ENCODE measurements around the gene SLC18A3. TPM values are rescaled to one million over a fixed set of nuclear protein-coding genes. Genes with fewer than 3 reads are reported as not detected.

The SLC18A3 gene
- polyA plus RNA-seq, 1 of the 3 experiments (the other 2 are of a cell fraction) = 1.7 TPM

DNA sequence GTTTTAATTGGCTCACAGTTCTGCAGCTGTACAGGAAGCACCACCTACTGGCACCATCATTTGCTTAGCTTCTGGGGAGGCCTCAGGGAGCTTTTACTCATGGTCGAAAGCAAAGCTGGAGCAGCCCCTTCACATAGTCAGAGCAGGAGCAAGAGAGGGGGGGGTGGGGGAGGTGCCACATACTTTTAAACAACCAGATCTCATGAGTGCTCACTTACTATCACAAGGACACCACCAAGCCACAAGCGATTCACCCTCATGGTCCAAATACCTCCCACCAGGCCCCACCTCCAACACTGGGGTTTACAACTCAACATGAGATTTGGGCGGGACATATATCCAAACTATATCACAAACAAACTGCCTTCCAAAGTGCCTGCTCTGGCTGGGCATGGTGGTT lies 31.7 kb upstream of the SLC18A3 start:
- H3K4me2 ChIP-seq = no peak overlapping the region
- no peaks in the 10 kb centered on the region for H3K36me3 ChIP-seq (replicated peaks in 1 of 2; ENCODE audit: control insufficient read depth in 1 of 2, insufficient read depth in 2 of 2, low read length in 1 of 2)
- no peaks in the 10 kb centered on the region for H3K79me2 ChIP-seq (ENCODE audit: insufficient read depth)
- no peak for DNase-seq
- no peaks in the 10 kb centered on the region for H3K9me3 ChIP-seq
- TF ChIP-seq, protein P1, sequence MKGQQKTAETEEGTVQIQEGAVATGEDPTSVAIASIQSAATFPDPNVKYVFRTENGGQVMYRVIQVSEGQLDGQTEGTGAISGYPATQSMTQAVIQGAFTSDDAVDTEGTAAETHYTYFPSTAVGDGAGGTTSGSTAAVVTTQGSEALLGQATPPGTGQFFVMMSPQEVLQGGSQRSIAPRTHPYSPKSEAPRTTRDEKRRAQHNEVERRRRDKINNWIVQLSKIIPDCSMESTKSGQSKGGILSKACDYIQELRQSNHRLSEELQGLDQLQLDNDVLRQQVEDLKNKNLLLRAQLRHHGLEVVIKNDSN (IDR thresholded peaks at IDR 0.05; ENCODE audit: borderline replicate concordance, low read depth) = no peak
- TF ChIP-seq TEAD4 (IDR thresholded peaks at IDR 0.05; ENCODE audit: borderline replicate concordance, insufficient read depth) = no peak
- TF ChIP-seq, protein P2, sequence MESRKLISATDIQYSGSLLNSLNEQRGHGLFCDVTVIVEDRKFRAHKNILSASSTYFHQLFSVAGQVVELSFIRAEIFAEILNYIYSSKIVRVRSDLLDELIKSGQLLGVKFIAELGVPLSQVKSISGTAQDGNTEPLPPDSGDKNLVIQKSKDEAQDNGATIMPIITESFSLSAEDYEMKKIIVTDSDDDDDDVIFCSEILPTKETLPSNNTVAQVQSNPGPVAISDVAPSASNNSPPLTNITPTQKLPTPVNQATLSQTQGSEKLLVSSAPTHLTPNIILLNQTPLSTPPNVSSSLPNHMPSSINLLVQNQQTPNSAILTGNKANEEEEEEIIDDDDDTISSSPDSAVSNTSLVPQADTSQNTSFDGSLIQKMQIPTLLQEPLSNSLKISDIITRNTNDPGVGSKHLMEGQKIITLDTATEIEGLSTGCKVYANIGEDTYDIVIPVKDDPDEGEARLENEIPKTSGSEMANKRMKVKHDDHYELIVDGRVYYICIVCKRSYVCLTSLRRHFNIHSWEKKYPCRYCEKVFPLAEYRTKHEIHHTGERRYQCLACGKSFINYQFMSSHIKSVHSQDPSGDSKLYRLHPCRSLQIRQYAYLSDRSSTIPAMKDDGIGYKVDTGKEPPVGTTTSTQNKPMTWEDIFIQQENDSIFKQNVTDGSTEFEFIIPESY (IDR thresholded peaks at IDR 0.05; ENCODE audit: borderline replicate concordance, low read depth) = no peak
- TF ChIP-seq, protein P3, sequence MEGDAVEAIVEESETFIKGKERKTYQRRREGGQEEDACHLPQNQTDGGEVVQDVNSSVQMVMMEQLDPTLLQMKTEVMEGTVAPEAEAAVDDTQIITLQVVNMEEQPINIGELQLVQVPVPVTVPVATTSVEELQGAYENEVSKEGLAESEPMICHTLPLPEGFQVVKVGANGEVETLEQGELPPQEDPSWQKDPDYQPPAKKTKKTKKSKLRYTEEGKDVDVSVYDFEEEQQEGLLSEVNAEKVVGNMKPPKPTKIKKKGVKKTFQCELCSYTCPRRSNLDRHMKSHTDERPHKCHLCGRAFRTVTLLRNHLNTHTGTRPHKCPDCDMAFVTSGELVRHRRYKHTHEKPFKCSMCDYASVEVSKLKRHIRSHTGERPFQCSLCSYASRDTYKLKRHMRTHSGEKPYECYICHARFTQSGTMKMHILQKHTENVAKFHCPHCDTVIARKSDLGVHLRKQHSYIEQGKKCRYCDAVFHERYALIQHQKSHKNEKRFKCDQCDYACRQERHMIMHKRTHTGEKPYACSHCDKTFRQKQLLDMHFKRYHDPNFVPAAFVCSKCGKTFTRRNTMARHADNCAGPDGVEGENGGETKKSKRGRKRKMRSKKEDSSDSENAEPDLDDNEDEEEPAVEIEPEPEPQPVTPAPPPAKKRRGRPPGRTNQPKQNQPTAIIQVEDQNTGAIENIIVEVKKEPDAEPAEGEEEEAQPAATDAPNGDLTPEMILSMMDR (IDR thresholded peaks at IDR 0.05) = no peak
- TF ChIP-seq GATA2 (CRISPR knock-in tag; IDR thresholded peaks at IDR 0.05) = no peak
- no peak for TF ChIP-seq EZH2phosphoT487 (IDR thresholded peaks at IDR 0.05; ENCODE audit: borderline replicate concordance, low read depth)
- TF ChIP-seq EP300 (IDR thresholded peaks at IDR 0.05; ENCODE audit: borderline replicate concordance in 1 of 2, low read depth in 1 of 2, low read length in 1 of 2) = no peak
- no peak for TF ChIP-seq RFX5 (IDR thresholded peaks at IDR 0.05; ENCODE audit: low read length)
- TF ChIP-seq NRF1 (IDR thresholded peaks at IDR 0.05; ENCODE audit: low read depth, low read length) = no peak
- TF ChIP-seq RXRA (IDR thresholded peaks at IDR 0.05; ENCODE audit: borderline replicate concordance, low read depth) = no peak
- no peak for TF ChIP-seq NFIC (IDR thresholded peaks at IDR 0.05; ENCODE audit: borderline replicate concordance)
- TF ChIP-seq RCOR1 (IDR thresholded peaks at IDR 0.05; ENCODE audit: low read length) = no peak
- no peak for TF ChIP-seq SIN3A (IDR thresholded peaks at IDR 0.05; ENCODE audit: borderline replicate concordance, low read depth, low read length)
- TF ChIP-seq FOSL2 (IDR thresholded peaks at IDR 0.05; ENCODE audit: borderline replicate concordance, low read depth) = no peak
- H3K9ac ChIP-seq = no peak overlapping the region
- no peaks in the 10 kb centered on the region for H3F3A ChIP-seq (replicated peaks; ENCODE audit: insufficient read depth)
- H3K27me3 ChIP-seq (ENCODE audit: insufficient read depth) = no peaks in the 10 kb centered on the region
- ChIA-PET CTCF (interaction anchor here (1.8 kb wide), 1 partner anchor 16 kb away, joined by 8 read pairs; no protein-coding TSS in a partner anchor), POLR2A (no interaction called here)
- no peaks in the 10 kb centered on the region for H4K20me1 ChIP-seq (ENCODE audit: insufficient read depth)
- H3K4me1 ChIP-seq (ENCODE audit: control insufficient read depth in 1 of 2, insufficient read depth in 2 of 2, low read depth in 1 of 2, low read length in 1 of 2) = no peaks in the 10 kb centered on the region; a peak in 1 of 4 replicates
- no peak overlapping the region for H3K27ac ChIP-seq (ENCODE audit: low read depth in 2 of 2, low read length in 1 of 2)
- 78% methylated on average over 3 of the region's 3 CpGs for WGBS (ENCODE audit: low lambda C conversion rate)
- no peaks in the 10 kb centered on the region for H3K9me2 ChIP-seq
- H2AFZ ChIP-seq (ENCODE audit: low read depth) = no peak overlapping the region
- H3K4me3 ChIP-seq (ENCODE audit: low read depth in 2 of 2, low read length in 1 of 2) = no peak overlapping the region
